H9 (cell line): ENCODE results near the gene KCNN3. TPM values are rescaled to one million over a fixed set of nuclear protein-coding genes. Genes with fewer than 3 reads are reported as not detected.

Source experiments
- DNase-seq: peaks from one replicate; pipeline ENCODE4 v3.0.0-alpha.2; 2017
- H2AFZ ChIP-seq: one replicate; pipeline ENCODE4 v1.6.1; 2013; ENCODE audit warnings: mild to moderate bottlenecking, low read length, control low read depth, moderate library complexity
- H2AK5ac ChIP-seq: 2 replicates; pipeline ENCODE4 v1.6.1; 2013; ENCODE audit warnings: low read length, control low read depth, mixed read lengths; ENCODE audit not compliant: insufficient read length
- H2BK120ac ChIP-seq: one replicate; pipeline ENCODE4 v1.6.1; 2013; ENCODE audit warnings: low read depth, mild to moderate bottlenecking, low read length, control low read depth, inconsistent platforms; ENCODE audit not compliant: poor library complexity, severe bottlenecking
- H2BK12ac ChIP-seq: 2 replicates; pipeline ENCODE4 v1.6.1; 2013; ENCODE audit warnings: low read length, control low read depth, mixed read lengths, low read depth; ENCODE audit not compliant: insufficient read length
- H2BK15ac ChIP-seq: 2 replicates; pipeline ENCODE4 v1.6.1; 2013; ENCODE audit warnings: low read depth, low read length, control low read depth
- H2BK20ac ChIP-seq: one replicate; pipeline ENCODE4 v1.6.1; 2013; ENCODE audit warnings: low read depth, mild to moderate bottlenecking, low read length, control low read depth, inconsistent platforms; ENCODE audit not compliant: poor library complexity, severe bottlenecking
- H2BK5ac ChIP-seq: 2 replicates; pipeline ENCODE4 v1.6.1; 2013; ENCODE audit warnings: low read length, control low read depth, mixed read lengths; ENCODE audit not compliant: insufficient read length
- H3K14ac ChIP-seq: 2 replicates; pipeline ENCODE4 v1.6.1; 2013; ENCODE audit warnings: low read length, control low read depth; ENCODE audit not compliant: insufficient read depth
- H3K18ac ChIP-seq: 2 replicates; pipeline ENCODE4 v1.6.1; 2013; ENCODE audit warnings: low read depth, mild to moderate bottlenecking, mixed read lengths, low read length, control low read depth; ENCODE audit not compliant: insufficient read length
- H3K23ac ChIP-seq: 2 replicates; pipeline ENCODE4 v1.6.1; 2013; ENCODE audit warnings: low read length, control low read depth, mixed read lengths, low read depth; ENCODE audit not compliant: insufficient read length
- H3K23me2 ChIP-seq: 2 replicates; pipeline ENCODE4 v1.6.1; 2013; ENCODE audit warnings: low read depth, mild to moderate bottlenecking, mixed read lengths, low read length, control low read depth; ENCODE audit not compliant: insufficient read length, poor library complexity, severe bottlenecking
- H3K27ac ChIP-seq: 2 replicates; pipeline ENCODE4 v1.5.1; 2013; ENCODE audit warnings: low read length, control low read depth, mixed read lengths, low read depth; ENCODE audit not compliant: insufficient read length
- H3K27me3 ChIP-seq: 2 replicates; pipeline ENCODE4 v1.6.1; 2013; ENCODE audit warnings: low read length, control low read depth, inconsistent platforms; ENCODE audit not compliant: insufficient read depth
- H3K4ac ChIP-seq: 2 replicates; pipeline ENCODE4 v1.6.1; 2013; ENCODE audit warnings: low read depth, mild to moderate bottlenecking, control low read depth, inconsistent platforms, low read length, moderate library complexity
- H3K4me1 ChIP-seq: 2 replicates; pipeline ENCODE4 v1.6.1; 2013; ENCODE audit warnings: low read length, control low read depth, inconsistent platforms; ENCODE audit not compliant: insufficient read depth
- H3K4me2 ChIP-seq: 2 replicates; pipeline ENCODE4 v1.6.1; 2013; ENCODE audit warnings: low read length, control low read depth, mixed read lengths; ENCODE audit not compliant: insufficient read length, insufficient read depth
- H3K56ac ChIP-seq: 2 replicates; pipeline ENCODE4 v1.6.1; 2013; ENCODE audit warnings: low read depth, mild to moderate bottlenecking, mixed read lengths, low read length, control low read depth; ENCODE audit not compliant: insufficient read length
- H3K79me1 ChIP-seq: 2 replicates; pipeline ENCODE4 v1.6.1; 2013; ENCODE audit warnings: low read depth, mild to moderate bottlenecking, moderate library complexity, low read length, control low read depth, inconsistent platforms; ENCODE audit not compliant: insufficient read depth, poor library complexity, severe bottlenecking
- H3K79me2 ChIP-seq: 2 replicates; pipeline ENCODE4 v1.6.1; 2013; ENCODE audit warnings: low read length, control low read depth, inconsistent platforms; ENCODE audit not compliant: insufficient read depth
- H3K9ac ChIP-seq: 2 replicates; pipeline ENCODE4 v1.6.1; 2013; ENCODE audit warnings: low read length, control low read depth, mixed read lengths; ENCODE audit not compliant: insufficient read length; ENCODE audit errors: extremely low read depth
- H3K9me3 ChIP-seq: one replicate; pipeline ENCODE4 v1.6.1; 2013; ENCODE audit warnings: low read depth, low read length, inconsistent platforms; ENCODE audit not compliant: control insufficient read depth
- H3T11ph ChIP-seq: one replicate; pipeline ENCODE4 v1.6.1; 2013; ENCODE audit warnings: mild to moderate bottlenecking, low read length, control low read depth, inconsistent platforms
- H4K20me1 ChIP-seq: one replicate; pipeline ENCODE4 v1.6.1; 2013; ENCODE audit not compliant: control insufficient read depth, insufficient read length, insufficient read depth
- H4K5ac ChIP-seq: 2 replicates; pipeline ENCODE4 v1.6.1; 2013; ENCODE audit warnings: low read depth, mild to moderate bottlenecking, mixed read lengths, low read length, control low read depth; ENCODE audit not compliant: insufficient read length
- H4K8ac ChIP-seq: replicated peaks from 2 replicates; pipeline ENCODE4 v1.6.1; 2013; ENCODE audit warnings: low read length, control low read depth, mixed read lengths, low read depth; ENCODE audit not compliant: insufficient read length
- H4K91ac ChIP-seq: 2 replicates; pipeline ENCODE4 v1.6.1; 2013; ENCODE audit warnings: low read depth, mild to moderate bottlenecking, moderate library complexity, mixed read lengths, low read length, control low read depth; ENCODE audit not compliant: insufficient read length
- H3K27ac Mint-ChIP-seq, 3 experiments: 2 replicates in 2 of 3; 3 replicates in 1 of 3; pipeline ENCODE4 v1.8.0; 2020 to 2021; ENCODE audit warnings: mixed read lengths in 3 of 3, mild to moderate bottlenecking in 1 of 3, moderate library complexity in 1 of 3
- H3K27me3 Mint-ChIP-seq: 2 replicates; pipeline ENCODE4 v1.8.0; 2021; ENCODE audit warnings: low read depth, mild to moderate bottlenecking, moderate library complexity, mixed read lengths
- H3K36me3 Mint-ChIP-seq, 3 experiments: 2 replicates in 2 of 3; 3 replicates in 1 of 3; pipeline ENCODE4 v1.8.0; 2020 to 2021; ENCODE audit warnings: low read depth in 3 of 3, mixed read lengths in 3 of 3; ENCODE audit not compliant: insufficient read depth in 1 of 3
- H3K4me1 Mint-ChIP-seq, 2 experiments: 2 replicates each; pipeline ENCODE4 v1.8.0; 2020; ENCODE audit warnings: mixed read lengths in 2 of 2
- H3K4me3 Mint-ChIP-seq, 2 experiments: 2 replicates in 1 of 2; 3 replicates in 1 of 2; pipeline ENCODE4 v1.8.0; 2020 to 2021; ENCODE audit warnings: mild to moderate bottlenecking in 2 of 2, mixed read lengths in 2 of 2, moderate library complexity in 1 of 2
- H3K9me3 Mint-ChIP-seq, 2 experiments: 2 replicates in 1 of 2; 3 replicates in 1 of 2; pipeline ENCODE4 v1.8.0; 2020; ENCODE audit warnings: mild to moderate bottlenecking in 2 of 2, mixed read lengths in 2 of 2, moderate library complexity in 1 of 2
- WGBS: extraction: QIAGEN DNeasy Blood & Tissue Kit; methylation state at CpG from one replicate; pipeline ENCODE4 v1.1.7; 2013; ENCODE audit warnings: missing lambda C conversion rate, low lambda C conversion rate, mixed read lengths; ENCODE audit not compliant: insufficient read length; ENCODE audit errors: extremely low coverage; 5-methylcytosine and 5-hydroxymethylcytosine counted together
- total RNA-seq: library from RNA; stranded (reverse); gene quantifications from 2 replicates; pipeline ENCODE4 v1.2.1, GENCODE V29; 2021
- TF ChIP-seq, protein P1 (sequence below): fragments of 200-600 bp; sonication (generic); conservative IDR thresholded peaks from 3 replicates; pipeline ENCODE4 v1.8.0; 2021; ENCODE audit warnings: antibody characterized with exemption, mild to moderate bottlenecking

The KCNN3 gene
- total RNA-seq, 1 experiment from 2014 or later = 0.83 TPM

- H2BK15ac ChIP-seq = no peak overlapping the region
- H3K27me3 Mint-ChIP-seq = peaks cover 11% of the 10 kb centered on the region; the same call in 1 of the 2 replicates
- H3K4ac ChIP-seq = no peak overlapping the region
- no peak overlapping the region for H4K8ac ChIP-seq
- H3K9me3 ChIP-seq = no peaks in the 10 kb centered on the region
- H2AK5ac ChIP-seq = no peak overlapping the region
- H3K23me2 ChIP-seq = no peaks in the 10 kb centered on the region
- no peaks in the 10 kb centered on the region for H3K9me3 Mint-ChIP-seq
- H3K79me1 ChIP-seq = no peaks in the 10 kb centered on the region
- no peaks in the 10 kb centered on the region for H4K20me1 ChIP-seq
- H3K27ac ChIP-seq = no peak overlapping the region
- H3T11ph ChIP-seq = no peak overlapping the region
- H2BK120ac ChIP-seq = no peak overlapping the region
- H3K4me3 Mint-ChIP-seq = no peak overlapping the region
- H3K27ac Mint-ChIP-seq = no peak overlapping the region; a peak in 1 of 7 replicates
- WGBS = no CpG with 5 or more reads among the region's 2 CpGs
- TF ChIP-seq, protein P1, sequence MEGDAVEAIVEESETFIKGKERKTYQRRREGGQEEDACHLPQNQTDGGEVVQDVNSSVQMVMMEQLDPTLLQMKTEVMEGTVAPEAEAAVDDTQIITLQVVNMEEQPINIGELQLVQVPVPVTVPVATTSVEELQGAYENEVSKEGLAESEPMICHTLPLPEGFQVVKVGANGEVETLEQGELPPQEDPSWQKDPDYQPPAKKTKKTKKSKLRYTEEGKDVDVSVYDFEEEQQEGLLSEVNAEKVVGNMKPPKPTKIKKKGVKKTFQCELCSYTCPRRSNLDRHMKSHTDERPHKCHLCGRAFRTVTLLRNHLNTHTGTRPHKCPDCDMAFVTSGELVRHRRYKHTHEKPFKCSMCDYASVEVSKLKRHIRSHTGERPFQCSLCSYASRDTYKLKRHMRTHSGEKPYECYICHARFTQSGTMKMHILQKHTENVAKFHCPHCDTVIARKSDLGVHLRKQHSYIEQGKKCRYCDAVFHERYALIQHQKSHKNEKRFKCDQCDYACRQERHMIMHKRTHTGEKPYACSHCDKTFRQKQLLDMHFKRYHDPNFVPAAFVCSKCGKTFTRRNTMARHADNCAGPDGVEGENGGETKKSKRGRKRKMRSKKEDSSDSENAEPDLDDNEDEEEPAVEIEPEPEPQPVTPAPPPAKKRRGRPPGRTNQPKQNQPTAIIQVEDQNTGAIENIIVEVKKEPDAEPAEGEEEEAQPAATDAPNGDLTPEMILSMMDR = no peak
- no peak overlapping the region for H2AFZ ChIP-seq
- H3K36me3 Mint-ChIP-seq = no peaks in the 10 kb centered on the region
- no peak overlapping the region for H3K56ac ChIP-seq
- DNase-seq = no peak
- no peak overlapping the region for H2BK20ac ChIP-seq
- H3K18ac ChIP-seq = no peak overlapping the region
- H3K14ac ChIP-seq = no peak overlapping the region
- H4K91ac ChIP-seq = no peak overlapping the region
- no peak overlapping the region for H3K9ac ChIP-seq
- H3K23ac ChIP-seq = no peak overlapping the region
- H2BK12ac ChIP-seq = no peak overlapping the region
- no peak overlapping the region for H2BK5ac ChIP-seq
- no peaks in the 10 kb centered on the region for H3K4me1 ChIP-seq
- no peaks in the 10 kb centered on the region for H3K79me2 ChIP-seq
- no peak overlapping the region for H4K5ac ChIP-seq
- no peaks in the 10 kb centered on the region for H3K27me3 ChIP-seq
- H3K4me1 Mint-ChIP-seq = peaks cover 1 to 12% of the 10 kb centered on the region in 2 experiments; a peak in 3 of 4 replicates
- H3K4me2 ChIP-seq = no peak overlapping the region
Observed at GRCh38 chr1:154802336-154802969, 67.6 kb downstream of the KCNN3 start.
